Measurements from ENCODE around the gene LTB4R2.

The LTB4R2 gene, protein sequence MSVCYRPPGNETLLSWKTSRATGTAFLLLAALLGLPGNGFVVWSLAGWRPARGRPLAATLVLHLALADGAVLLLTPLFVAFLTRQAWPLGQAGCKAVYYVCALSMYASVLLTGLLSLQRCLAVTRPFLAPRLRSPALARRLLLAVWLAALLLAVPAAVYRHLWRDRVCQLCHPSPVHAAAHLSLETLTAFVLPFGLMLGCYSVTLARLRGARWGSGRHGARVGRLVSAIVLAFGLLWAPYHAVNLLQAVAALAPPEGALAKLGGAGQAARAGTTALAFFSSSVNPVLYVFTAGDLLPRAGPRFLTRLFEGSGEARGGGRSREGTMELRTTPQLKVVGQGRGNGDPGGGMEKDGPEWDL

DNA sequence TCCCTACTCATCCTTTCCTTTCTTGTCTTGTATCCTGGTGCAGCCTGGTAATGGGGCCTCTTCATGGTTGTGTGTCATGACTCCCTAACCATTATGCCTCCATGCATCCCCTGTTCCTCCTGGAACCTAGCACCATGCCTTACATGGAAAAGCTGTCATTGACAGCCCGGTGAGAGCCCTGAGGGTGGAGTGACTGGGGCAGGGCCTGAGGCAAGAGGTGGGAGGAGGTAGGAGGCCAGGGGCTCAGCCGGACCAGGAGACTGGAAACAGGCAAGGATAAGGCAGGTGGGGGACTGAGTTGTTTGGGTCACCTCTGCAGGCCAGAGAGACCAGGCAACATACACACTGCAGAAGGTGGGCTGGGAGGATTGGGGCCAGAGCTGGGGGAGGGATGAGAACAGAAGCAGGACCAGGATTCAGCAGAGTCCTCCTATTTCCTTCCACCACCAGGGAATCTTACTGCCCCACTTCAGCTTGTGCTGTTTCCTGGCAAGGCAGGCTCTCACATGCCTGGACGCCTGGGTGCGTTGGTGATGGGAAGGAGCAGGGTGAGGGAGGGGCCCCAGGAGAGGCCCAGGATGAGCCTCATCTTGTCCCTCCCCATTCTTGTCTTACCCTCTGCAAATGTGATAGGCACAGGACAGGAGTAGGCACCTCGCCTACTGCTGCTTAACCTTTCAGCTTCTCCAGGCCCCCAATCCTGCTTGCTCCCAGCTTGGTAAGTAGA, at the start of gene LTB4R2:
TSS of gene LTB4R2 (plus strand) at position 603 of the 727 bp plus-strand sequence. CDS start 525 bp downstream, outside the sequence.
- no peak for DNase-seq

DNA sequence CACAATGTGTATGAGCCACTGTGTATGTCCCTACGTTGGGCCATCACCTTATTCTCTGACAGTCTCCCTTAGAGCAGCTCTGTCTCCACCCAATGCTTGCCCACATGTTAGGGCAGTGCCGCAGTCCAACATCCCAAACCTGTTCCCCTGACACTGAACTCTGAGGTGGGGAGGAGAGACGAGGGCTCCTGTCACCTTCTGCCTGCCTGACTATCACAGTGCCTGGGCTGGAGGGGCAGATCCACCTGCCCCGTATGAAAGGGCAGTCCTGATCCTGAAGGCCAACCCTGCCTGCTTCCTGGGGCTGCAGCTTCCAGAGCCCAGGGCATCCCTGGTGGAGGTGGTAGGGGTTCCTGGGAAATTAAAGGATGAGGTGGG, 49.2 kb upstream of the LTB4R2 start:
- no peak for DNase-seq

DNA sequence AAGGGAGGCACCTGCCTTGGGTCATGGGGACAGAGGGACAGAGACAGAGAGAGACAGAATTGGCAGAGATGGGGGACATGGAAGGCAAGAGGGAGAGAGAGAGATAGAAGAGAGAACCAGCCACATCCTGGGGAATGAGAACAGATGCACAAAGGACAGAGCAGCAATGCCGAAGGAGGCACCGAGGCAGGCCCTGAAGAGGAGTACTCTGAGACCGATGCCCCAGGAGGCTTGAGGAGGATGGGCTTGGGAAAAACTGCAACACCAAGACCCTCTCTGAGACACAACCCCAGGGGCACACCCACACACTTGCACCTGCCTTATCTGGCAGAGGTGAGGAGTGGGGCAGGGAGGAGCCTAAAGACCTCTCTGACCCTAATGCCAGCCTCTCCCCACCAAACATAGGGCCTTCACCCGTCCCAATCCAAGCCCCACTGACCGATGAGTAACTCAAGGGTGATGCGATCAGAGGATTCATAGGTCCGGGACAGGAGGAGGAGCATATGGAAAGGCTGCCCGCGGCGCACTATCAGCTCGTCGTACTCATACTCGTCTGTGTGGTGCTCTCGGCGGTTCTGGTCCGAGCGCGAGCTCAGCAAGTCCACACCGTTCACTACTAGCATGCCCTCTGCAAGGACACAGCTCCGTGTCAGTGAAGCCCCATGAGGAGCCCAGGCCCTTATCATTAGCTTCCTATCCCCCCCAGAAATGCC, 48.5 kb upstream of the LTB4R2 start:
- DNase-seq, result no peak

DNA sequence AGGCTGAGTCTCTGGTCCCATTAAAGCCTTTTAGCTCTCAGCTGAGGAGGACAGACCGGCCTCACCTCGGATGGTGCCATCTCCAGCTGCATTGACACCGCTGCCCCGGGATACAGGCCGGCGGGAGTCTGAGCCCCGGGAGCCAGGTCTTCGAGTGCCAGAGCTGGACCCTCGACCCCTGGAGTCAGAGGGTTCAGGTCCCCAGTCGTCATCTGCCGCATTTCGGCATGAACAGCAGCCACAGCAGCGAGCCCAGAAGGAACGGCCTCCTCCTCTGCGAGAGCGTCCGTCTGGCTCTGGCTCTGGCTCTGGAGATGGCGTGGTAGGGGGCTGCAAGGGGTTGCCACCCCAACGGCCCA, 48.0 kb upstream of the LTB4R2 start:
- no peak for DNase-seq

DNA sequence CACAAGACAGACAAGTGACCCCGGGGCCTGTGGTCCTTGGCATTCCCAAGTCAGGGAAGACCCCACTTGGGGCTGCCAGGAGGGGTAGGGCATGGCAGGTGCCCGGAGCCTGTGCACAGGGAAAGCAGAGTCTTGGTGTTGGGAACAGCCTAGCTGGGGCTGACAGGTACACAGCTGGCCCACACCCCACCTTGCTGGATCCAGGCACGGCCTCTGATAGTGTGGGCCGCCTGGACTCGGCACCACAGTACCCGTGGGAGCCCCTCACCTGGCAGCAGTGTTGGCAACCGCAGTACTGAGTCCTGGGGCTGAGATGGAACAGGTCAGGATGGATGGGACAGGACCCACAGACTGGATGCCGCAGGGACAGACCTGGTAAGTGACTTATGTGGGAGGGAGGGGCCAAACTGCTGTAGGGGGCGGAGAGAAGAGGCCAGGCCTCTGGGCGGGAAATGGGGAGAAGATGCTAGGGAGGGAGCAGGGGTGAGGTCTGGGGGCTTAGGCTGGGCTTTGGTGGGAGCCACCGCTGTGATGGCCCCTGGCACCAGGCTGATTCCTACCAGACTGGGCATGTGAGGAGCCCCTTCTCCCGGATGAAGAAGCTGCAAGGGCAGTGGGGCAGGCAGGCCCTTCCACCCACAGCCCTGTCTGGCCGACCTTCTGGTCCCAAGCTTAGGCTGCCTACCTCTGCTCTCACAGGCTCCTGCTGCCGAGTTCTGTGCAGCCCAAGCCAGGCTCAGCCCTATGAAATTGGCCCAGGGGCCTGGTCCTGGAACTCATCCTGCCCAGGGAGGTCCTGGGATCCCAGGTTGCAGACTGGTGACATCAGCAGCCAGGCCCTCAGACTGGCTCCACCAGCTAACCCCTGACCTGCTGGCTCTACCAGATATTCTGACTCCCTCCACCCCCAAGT, 46.9 kb upstream of the LTB4R2 start, which contains the start of gene TGM1:
TSS of gene TGM1 (minus strand) at position 357 of the 913 bp plus-strand sequence. CDS start 825 bp downstream, outside the sequence.
- no peak for DNase-seq

DNA sequence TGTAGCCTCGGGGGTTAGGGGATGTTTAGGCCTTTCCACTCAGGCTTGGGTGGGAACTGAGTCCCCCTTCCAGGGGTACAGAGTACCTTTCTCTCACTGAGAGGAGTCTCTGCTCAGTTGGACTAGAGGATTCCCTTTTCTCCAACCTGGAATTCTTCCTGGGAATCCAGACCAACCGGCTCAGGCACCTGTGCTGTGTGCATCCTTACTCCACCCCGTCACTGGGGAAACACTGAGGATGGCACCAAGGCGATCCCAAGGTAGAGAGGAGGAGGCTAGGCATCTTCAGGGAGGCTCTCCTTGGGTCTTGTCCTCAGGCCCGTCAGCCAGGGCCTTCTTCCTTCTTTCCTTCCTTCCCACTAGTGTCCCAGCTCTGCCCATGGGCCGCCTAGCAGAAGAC, 46.1 kb upstream of the LTB4R2 start:
- DNase-seq, result no peak

DNA sequence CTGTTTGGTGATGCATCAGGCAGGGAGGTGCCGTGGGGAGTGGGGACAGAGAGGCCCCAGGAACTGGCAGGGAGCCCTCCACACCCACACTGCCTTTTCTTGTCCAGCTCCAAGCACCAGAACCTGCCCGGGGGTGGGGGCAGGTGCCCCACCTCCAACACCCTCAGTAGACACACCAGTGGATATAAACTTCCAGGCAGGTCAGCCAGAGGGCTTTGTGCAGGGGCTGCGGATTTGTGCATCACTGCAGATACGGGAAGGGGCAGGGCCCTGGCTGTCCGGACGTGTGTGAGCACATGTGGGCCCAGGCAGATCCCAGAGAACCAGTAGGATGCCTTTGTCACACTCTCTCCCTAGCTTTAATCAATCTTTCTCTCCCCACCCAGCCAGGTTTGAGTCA, 45.6 kb upstream of the LTB4R2 start:
- no peak for DNase-seq

DNA sequence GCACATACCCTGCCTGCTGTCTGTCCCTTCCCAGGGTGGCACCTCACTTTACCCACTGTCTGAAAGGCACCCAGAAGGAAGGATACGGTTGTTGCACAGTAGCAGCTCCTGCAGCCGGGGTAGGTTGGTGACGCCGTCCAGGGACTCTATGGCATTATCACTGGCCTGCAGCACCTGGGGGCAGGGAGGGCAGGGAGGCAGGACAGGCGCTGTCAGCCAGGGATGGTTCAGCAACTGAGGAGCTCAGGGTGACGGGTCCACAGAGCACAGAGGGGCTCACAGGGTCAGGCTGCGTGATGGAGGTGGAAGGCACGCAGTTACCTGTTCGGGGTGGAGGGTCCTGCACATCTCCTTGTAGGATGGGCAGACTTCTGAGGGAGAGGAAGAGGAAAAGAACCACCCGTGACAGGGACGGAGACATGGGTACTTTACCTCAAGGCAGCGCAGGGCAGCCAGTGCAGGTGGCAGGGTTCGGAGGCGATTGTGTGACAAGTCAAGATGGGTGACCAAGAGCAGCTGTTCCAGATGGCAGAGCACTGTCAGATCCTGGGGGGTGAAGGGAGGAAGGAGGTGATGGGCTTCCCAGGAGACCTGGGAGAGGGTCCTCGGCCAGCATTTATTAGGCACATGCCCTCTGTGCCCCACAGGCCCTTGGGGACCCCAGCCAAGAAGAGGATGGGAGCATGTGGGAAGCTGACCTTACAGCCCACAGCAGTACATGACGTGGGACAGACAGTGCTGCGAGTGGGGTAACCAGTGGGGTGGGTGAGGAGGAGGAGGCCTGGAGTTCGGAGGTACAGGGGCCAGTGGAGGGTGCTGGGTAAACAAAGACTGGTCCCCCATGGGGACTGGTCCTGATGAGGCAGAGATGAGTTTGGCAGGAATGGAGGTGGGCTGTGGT, 43.3 kb upstream of the LTB4R2 start:
- no peak for DNase-seq

DNA sequence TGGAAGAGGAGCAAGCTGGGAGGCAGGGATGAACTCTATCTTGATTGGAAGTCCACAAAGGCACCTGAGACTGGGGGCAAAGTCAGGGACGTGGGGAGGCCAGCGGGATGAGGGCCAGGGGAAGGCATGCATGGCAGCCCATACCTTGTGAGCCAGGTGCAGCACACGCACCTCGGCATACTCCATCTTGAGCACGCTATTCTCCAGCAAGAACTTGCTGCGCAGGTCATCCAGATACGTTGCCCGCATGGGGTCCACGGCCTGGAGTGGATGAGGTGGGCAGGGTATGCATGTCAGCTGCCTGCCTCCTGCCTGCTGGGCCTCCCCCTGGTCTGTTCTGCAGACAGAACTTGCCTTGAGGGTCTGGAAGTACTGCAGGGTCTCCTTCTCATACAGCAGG, 42.4 kb upstream of the LTB4R2 start:
- no peak for DNase-seq

DNA sequence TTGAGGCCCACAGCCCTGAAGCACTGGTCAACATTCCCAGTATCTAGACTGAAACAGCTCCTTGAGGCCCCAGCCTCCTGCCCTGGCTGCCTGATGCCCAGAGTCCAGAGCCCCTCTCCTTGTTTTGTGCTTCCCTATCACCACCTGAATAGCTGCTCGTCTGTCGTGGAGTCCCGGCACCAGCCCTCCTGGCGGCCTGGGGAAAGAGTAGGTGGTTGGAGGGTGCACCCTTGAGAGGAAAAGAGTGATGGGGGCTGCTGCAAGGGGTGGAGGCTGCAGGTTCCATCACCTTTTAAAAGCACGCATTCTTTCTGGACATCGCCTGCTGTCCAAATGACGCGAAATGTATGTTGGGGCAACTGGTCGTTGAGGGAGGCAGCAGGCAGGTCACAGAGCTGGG, 41.7 kb upstream of the LTB4R2 start:
- no peak for DNase-seq

DNA sequence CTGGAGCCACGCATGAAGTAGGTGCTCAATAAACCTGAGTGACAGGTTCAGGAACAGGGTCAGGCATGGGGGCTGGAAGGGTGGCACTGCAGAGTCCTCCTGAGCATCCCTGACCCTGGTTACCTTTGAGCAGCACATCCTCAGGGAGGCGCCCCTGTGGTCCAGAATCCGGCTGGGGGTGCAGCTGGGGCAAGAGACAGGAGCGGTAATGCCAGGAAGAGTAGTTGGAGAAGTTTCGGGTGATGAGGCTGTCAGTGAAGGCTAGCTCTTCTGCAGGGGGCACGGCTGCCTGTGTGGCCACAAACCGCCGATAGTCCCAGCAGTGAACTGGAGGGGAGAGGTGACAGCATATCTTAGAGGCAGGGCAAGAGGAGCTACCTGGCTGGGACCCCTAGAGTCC, 40.6 kb upstream of the LTB4R2 start:
- no peak for DNase-seq

DNA sequence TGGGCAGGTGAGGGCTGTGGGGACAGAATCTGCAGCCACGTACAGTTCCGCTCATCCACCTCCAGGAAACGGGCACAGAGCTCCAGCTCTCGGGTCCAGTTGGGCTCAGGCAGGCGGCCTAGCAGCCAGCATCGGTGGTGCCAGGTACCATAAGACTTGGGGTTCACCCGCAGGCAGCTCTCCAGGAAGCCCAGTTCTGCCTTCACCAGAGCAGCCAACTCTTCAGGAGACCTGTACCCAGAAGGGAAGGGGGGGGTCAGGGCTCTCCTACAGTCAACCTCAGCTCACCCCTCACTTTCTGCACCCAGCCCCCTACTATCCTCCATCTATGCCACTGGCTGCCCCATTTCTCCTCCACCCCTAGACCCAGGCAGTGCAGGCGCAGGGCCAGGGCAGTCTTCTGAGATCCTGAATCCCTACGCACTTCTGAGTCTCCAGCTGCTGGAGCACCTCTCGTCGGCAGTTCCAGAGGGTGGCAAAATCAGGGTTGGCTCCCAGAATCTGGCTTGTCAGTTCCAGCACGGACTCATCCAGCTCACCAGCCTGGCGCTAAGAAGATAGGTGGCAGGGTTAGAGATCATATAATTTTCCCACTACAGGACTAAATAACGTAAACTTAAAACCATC, 39.9 kb upstream of the LTB4R2 start:
- DNase-seq, result no peak

DNA sequence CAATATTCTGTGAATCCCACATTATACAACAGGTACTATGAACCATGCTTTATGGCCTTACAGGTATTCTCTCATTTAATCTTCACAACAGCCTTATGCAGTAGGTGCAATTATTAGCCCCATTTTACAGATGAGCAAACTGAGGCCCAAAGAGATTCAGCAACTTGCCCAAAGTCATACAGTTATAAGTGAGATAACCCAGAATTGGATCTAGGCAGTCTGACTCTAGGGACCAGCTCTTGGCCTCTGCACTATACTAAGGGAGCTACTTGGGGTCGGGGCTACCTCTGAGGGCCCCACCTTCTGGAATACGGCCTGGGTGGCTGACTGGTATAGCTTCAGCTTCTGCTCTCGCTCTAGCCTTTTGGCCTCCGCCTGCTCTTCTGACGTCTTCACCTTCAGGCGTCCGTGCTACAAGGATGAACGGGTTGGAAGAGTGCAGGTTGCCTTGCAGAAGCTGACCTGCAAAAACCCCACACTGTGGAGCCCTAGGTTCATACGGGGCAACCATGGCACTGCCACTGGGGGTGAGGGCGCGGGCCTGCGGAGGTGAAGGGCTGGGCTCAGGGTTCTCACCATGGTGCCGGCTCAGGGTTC, 39.3 kb upstream of the LTB4R2 start:
- peak in 1 of 14 donors; percentile 15 for DNase-seq

DNA sequence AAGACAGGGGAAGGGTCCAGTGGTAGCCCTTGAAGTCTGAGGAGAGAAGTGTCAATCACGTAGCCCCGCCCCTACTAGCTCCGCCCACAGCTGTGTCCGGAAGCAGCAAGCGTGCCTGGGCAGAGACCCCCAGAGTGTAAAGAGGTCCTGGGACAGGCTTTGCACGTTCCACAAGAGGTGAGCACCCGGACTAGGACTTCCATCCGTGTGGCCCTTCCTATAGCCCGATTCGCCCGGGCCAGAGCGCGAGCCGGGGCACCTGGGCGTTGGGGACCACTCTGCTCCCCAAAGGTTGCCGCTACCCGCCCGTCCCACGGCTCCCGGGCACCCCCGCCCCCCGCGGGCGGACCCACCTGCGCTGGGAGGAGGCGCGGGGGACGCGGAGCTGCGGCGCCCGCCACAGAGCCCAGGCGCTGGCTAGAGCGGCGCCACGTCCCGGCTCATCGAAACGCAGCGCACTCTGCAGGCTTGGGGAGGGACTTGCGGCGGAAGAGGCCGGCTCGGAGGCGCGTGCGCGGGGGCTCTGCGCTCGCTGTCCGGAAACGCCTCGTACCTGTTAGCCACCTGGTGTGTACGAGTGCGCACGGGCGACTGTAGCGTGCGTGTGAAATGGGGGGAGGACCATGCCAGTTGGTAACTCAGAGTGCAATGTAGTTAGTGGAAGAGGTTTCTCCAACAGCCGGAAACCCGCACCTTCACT, 38.7 kb upstream of the LTB4R2 start, which contains the start of gene RABGGTA:
TSS of gene RABGGTA (minus strand) at position 464 of the 700 bp plus-strand sequence. CDS start 482 bp downstream, outside the sequence.
- peak in 12 of 14 donors; percentile 49 to 84 (median 72) for DNase-seq

DNA sequence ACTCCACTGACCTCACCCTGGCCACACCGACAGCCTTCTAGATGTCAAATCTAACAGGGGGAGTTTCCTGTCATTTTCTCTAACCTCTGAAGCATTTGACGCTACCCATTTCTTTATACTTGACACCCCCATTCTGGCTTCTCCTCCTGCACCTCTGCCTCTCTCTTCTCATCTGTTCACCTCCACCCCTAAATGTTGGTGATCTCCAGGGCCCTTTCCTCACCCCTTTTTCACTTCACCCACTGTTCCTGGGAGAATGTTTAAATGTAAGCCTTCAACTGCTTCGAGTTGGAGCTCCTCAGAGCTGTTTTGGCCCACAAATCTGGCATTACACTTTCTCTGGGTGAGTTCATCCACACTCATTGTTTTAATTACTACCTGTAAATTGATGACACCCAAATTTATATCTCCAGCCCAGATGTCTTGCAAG, 38.1 kb upstream of the LTB4R2 start:
- no peak for DNase-seq

DNA sequence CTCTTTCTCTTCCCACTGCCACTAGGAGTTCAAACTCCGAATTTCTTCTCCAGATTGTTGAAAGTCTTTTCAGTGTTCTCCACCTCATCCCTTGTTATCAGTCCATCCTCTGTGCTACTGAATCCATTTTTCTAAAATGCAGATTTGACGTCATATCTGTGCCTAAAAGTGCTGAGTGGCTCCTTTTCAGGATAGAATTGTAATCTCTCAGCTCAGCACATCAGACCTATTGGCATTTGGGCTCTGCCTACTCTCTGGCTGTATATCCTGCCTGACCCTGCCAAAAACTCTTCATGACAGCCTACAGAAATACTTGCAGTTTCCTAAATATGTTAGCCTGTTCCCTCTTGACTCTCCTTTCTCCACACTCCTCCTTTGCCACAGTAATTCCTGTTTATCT, 37.5 kb upstream of the LTB4R2 start:
- DNase-seq, result no peak

DNA sequence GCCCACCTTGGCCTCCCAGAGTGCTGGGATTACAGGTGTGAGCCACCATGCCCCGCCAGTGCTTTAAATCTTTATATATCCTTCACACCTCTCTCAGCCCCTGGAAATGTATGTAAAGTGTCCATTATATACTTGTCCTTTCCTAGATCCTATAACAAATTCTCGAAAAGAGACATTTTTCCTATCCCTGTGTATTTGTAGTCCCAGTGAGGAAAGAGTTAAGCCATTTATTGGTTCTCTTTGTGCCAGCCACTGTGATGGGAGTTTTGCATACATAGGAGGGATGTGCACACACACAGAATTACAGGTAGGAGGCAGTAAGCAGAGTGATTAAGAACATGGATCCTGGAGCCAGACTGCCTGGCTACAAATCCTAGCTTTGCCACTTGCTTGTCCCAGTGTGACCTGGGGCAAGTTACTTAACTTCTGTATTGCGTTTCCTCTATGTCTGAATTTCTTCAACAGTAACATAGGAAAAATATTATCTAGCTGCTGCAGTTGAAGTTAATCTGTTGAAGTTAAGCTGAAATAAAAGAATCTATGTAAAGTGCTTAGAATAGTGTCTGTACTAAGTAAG, 36.4 kb upstream of the LTB4R2 start:
- DNase-seq, result no peak

DNA sequence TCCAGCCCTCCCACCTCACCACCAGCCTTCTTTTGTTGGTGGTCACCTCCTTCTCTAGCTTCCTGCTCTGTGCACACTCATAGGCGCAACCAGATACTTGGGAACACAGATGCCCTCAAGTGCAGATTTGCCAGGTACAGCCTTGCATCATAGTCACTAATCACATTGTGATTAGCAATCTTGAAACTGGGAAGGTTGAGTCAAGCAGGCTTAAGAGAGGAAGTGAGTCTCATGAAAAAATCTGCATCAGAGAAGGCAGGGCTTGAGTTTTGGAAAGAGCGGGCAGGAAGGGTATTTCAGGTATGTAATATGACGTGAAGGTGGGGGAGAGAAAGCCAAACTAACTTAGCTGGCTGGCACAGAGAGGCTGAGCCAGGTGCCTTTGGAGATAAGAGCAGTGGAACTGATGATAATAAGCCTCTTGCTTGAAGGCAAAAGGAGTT, 35.8 kb upstream of the LTB4R2 start:
- peak in 4 of 14 donors; percentile 8 to 23 (median 13) for DNase-seq

DNA sequence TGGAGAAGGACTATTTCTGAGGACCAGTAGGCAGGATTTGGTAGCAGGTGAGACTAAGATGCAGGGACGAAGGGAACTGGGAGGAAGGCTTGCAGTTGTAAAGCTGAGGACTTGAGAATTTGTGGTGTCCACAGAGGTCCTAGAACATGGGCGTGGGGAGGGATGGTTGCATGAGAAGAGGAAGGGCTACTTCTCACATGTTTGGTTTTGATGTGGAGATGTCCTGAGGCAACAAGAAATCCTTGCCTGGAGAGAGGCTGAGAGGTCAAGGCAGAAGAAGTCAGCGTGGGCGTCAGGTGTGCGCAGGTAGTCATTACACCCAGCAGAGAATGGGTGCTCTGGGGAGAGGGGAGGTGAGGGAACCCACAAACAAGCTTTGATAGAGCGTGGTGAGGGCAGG, 32.9 kb upstream of the LTB4R2 start:
- DNase-seq, result no peak
